Endothelial cell of umbilical vein (primary cell): ENCODE measurements around the gene PARP6. TPM values are rescaled to one million over a fixed set of nuclear protein-coding genes. Genes with fewer than 3 reads are reported as not detected.

Source experiments
- BruUV-seq: library from RNA; stranded (reverse); fragments of 400-500 nt; replicated peaks from 2 replicates; lab custom pipeline; 2021; lab: Mats Ljungman, UMichigan
- CTCF ChIA-PET: fragments of 300-600, 350-600 bp; sonication (Branson Sonifier 250); formaldehyde crosslinking; loops from one replicate; lab custom pipeline; 2021; ENCODE audit warnings: antibody characterized with exemption, inconsistent platforms; lab: Charles Lee
- POLR2A ChIA-PET: fragments of 300-600, 350-600 bp; sonication (Branson Sonifier 250); formaldehyde crosslinking; loops from one replicate; lab custom pipeline; 2021; ENCODE audit warnings: antibody characterized with exemption, inconsistent platforms; lab: Charles Lee
- DNase-seq: peaks from one replicate; pipeline ENCODE4 v3.0.0-alpha.2; 2011; ENCODE audit warnings: low read depth, low spot score
- FAIRE-seq: peaks from 2 replicates; lab custom pipeline; 2011; peaks lifted over from hg19 to GRCh38; lab: Jason Lieb, UNC
- H2AFZ ChIP-seq: 2 replicates; pipeline ENCODE4 v1.6.0; 2012; ENCODE audit warnings: low read depth, low read length, control low read depth, inconsistent platforms
- H3K27ac ChIP-seq: 2 replicates; pipeline ENCODE4 v1.5.1; 2011; ENCODE audit warnings: low read depth, mild to moderate bottlenecking, control low read depth, low read length, moderate library complexity; ENCODE audit not compliant: insufficient read depth
- H3K27me3 ChIP-seq, 2 experiments: 2 replicates each; pipeline versions ENCODE4 v1.6.0 to v1.6.1; 2011; ENCODE audit warnings: low read length in 2 of 2, mixed read lengths in 1 of 2; ENCODE audit not compliant: control insufficient read depth in 2 of 2, insufficient read depth in 2 of 2
- H3K36me3 ChIP-seq, 2 experiments: 2 replicates in 1 of 2; 3 replicates in 1 of 2; pipeline ENCODE4 v1.5.1; 2011; ENCODE audit warnings: low read length in 2 of 2, mild to moderate bottlenecking in 1 of 2, moderate library complexity in 1 of 2; ENCODE audit not compliant: control insufficient read depth in 2 of 2, insufficient read depth in 2 of 2; ENCODE audit errors: extremely low read depth in 1 of 2
- H3K4me1 ChIP-seq: 3 replicates; pipeline ENCODE4 v1.5.1; 2011; ENCODE audit warnings: mild to moderate bottlenecking, low read length; ENCODE audit not compliant: control insufficient read depth, insufficient read depth; ENCODE audit errors: extremely low read depth
- H3K4me2 ChIP-seq: 2 replicates; pipeline ENCODE4 v1.6.1; 2011; ENCODE audit warnings: low read length, control low read depth, mixed read lengths; ENCODE audit not compliant: insufficient read depth
- H3K4me3 ChIP-seq, 3 experiments: fragments of 200-600 bp in 1 of 3; sonication (generic), shearing (Covaris generic) in 1 of 3; replicated peaks in 1 of 3; 2 replicates each; pipeline ENCODE4 v1.5.1; 2011 to 2016; ENCODE audit warnings: control low read depth in 3 of 3, low read length in 3 of 3, mild to moderate bottlenecking in 2 of 3, inconsistent platforms in 1 of 3, low read depth in 1 of 3, moderate library complexity in 1 of 3; ENCODE audit not compliant: insufficient read depth in 1 of 3
- H3K79me2 ChIP-seq: 2 replicates; pipeline ENCODE4 v1.6.0; 2012; ENCODE audit warnings: low read length, inconsistent platforms; ENCODE audit not compliant: control insufficient read depth, insufficient read depth
- H3K9ac ChIP-seq: replicated peaks from 2 replicates; pipeline ENCODE3; 2011; ENCODE audit warnings: low read length, control low read depth; ENCODE audit not compliant: insufficient read depth; ENCODE audit errors: extremely low read depth
- H3K9me1 ChIP-seq: replicated peaks from 3 replicates; pipeline ENCODE4 v1.6.0; 2011; ENCODE audit warnings: mild to moderate bottlenecking, low read length; ENCODE audit not compliant: control insufficient read depth, insufficient read depth; ENCODE audit errors: extremely low read depth
- H3K9me3 ChIP-seq: replicated peaks from 2 replicates; pipeline ENCODE4 v1.5.1; 2012; ENCODE audit warnings: low read length, inconsistent platforms; ENCODE audit not compliant: control insufficient read depth, insufficient read depth
- H4K20me1 ChIP-seq: replicated peaks from 2 replicates; pipeline ENCODE3; 2011; ENCODE audit warnings: mild to moderate bottlenecking, low read length; ENCODE audit not compliant: control insufficient read depth, insufficient read depth; ENCODE audit errors: extremely low read depth
- CTCF ChIP-seq, 2 donors: IDR thresholded peaks; 1 replicate in 1 of 2; 2 replicates in 1 of 2; pipeline ENCODE4 v1.5.1; 2011; ENCODE audit warnings: low read length in 2 of 2, mild to moderate bottlenecking in 2 of 2, moderate library complexity in 2 of 2, control low read depth in 1 of 2, inconsistent platforms in 1 of 2, low read depth in 1 of 2; ENCODE audit not compliant: insufficient read depth in 1 of 2; ENCODE audit errors: extremely low read depth in 1 of 2
- EZH2 ChIP-seq: IDR thresholded peaks from 2 replicates; pipeline ENCODE4 v1.6.1; 2012; ENCODE audit warnings: borderline replicate concordance, low read depth, mild to moderate bottlenecking, moderate library complexity, low read length, inconsistent platforms; ENCODE audit not compliant: severe bottlenecking
- FOS ChIP-seq: IDR thresholded peaks from 2 replicates; pipeline ENCODE4 v1.6.1; 2011; ENCODE audit warnings: mild to moderate bottlenecking, low read length, moderate library complexity, borderline replicate concordance; ENCODE audit not compliant: insufficient read depth
- GATA2 ChIP-seq: IDR thresholded peaks from 2 replicates; pipeline ENCODE4 v1.7.0; 2011; ENCODE audit warnings: low read depth, mild to moderate bottlenecking, moderate library complexity, mixed read lengths, low read length; ENCODE audit not compliant: insufficient read length, insufficient read depth
- JUN ChIP-seq: IDR thresholded peaks from 2 replicates; pipeline ENCODE4 v1.6.1; 2011; ENCODE audit warnings: borderline replicate concordance, low read depth; ENCODE audit not compliant: insufficient read length, insufficient read depth
- MAX ChIP-seq: IDR thresholded peaks from 2 replicates; pipeline ENCODE4 v1.6.1; 2011; ENCODE audit not compliant: insufficient read depth, insufficient read length
- MYC ChIP-seq: IDR thresholded peaks from one replicate; pipeline ENCODE4 v1.6.1; 2011; ENCODE audit warnings: mild to moderate bottlenecking, low read depth, low read length
- POLR2A ChIP-seq: IDR thresholded peaks from 2 replicates; pipeline ENCODE4 v1.6.1; 2012; ENCODE audit warnings: low read depth, mild to moderate bottlenecking, control low read depth, low read length
- POLR2AphosphoS5 ChIP-seq: IDR thresholded peaks from 2 replicates; pipeline ENCODE4 v1.6.1; 2012; ENCODE audit warnings: low read depth, mild to moderate bottlenecking, control low read depth, low read length, moderate library complexity; ENCODE audit not compliant: insufficient read depth
- dilution Hi-C: fragments of 300-500 bp; cut with MboI; formaldehyde crosslinking; loops from one replicate; pipeline ENCODE4 v1.15.0; 2019; ENCODE audit warnings: low sequenced_read_pairs; ENCODE audit not compliant: extremely low pct_ligation_motif_present
- intact Hi-C: fragments of 100-400 bp; cut with micrococcal nuclease; formaldehyde crosslinking; loops from one replicate; pipeline ENCODE4 v1.10.0; 2022
- polyA plus RNA-seq, 4 experiments: library from polyadenylated mRNA; depleted of rRNA in 3 of 4; stranded (reverse) in 3 of 4; unstranded in 1 of 4; fragments of >200 nt; gene quantifications; 2 replicates each; pipeline versions ENCODE4 v1.2.1 to v1.2.3, GENCODE V29; 2011 to 2012; ENCODE audit warnings: missing spikeins in 1 of 4
- total RNA-seq: library from RNA; stranded (reverse); gene quantifications from 2 replicates; pipeline ENCODE4 v1.2.3, GENCODE V29; 2021

The PARP6 gene
- total and polyA plus RNA-seq, 2 donors (not counting 3 experiments of a cell fraction or from before 2014, with no cell fraction given), result 41.1 to 53.3 TPM

- TF ChIP-seq MAX (no peak), JUN (no peak), FOS (no peak), GATA2 (no peak), MYC (no peak), POLR2AphosphoS5 (no peak), EZH2 (no peak), POLR2A (no peak), CTCF (IDR thresholded peaks at IDR 0.05; ENCODE audit: extremely low read depth in 1 of 2, insufficient read depth in 1 of 2, low read depth in 1 of 2, low read length in 2 of 2) (no peak)
- Histone ChIP-seq H3K4me2 (peak overlapping the region; percentile 93), H3K9me1 (no peaks in the 10 kb centered on the region), H3K36me3 (no peaks in the 10 kb centered on the region), H3K9me3 (no peaks in the 10 kb centered on the region), H3K4me3 (peak overlapping the region; percentile 56 to 78 (median 70)), H3K9ac (peak overlapping the region; percentile 89), H2AFZ (no peak overlapping the region), H3K27me3 (no peaks in the 10 kb centered on the region), H3K4me1 (peaks cover 46% of the 10 kb centered on the region), H4K20me1 (no peaks in the 10 kb centered on the region), H3K27ac (peak overlapping the region; percentile 84), H3K79me2 (peaks cover 50% of the 10 kb centered on the region)
- dilution Hi-C loops (no loop called here), intact Hi-C loops (loop anchor here (2.0 to 10.0 kb wide), 2 partner anchors 245 to 935 kb away; partner anchors contain the start of gene ARIH1)
- FAIRE-seq (no peak), DNase-seq (no peak)
- ChIA-PET POLR2A (interaction anchor here (0.6 to 1.2 kb wide), 3 partner anchors 9 to 24 kb away, joined by 3 to 5 read pairs (median 4); no protein-coding TSS in a partner anchor), CTCF (interaction anchor here (0.8 to 4.9 kb wide), 8 partner anchors 8 to 40 kb away, joined by 3 to 47 read pairs (median 3); partner anchors contain the start of gene GRAMD2A)
- BruUV-seq, result no TSS peak
Measured at GRCh38 chr15:72229947-72230196, 42.5 kb downstream of the PARP6 start.
